CD14-positive monocyte (primary cell): Measurements from ENCODE around the gene SLC46A3. TPM values are rescaled to one million over a fixed set of nuclear protein-coding genes. Genes with fewer than 3 reads are reported as not detected.

Experiments used
- DNase-seq, 3 donors: peaks; one replicate each; pipeline ENCODE4 v3.0.0-alpha.2; 2011 to 2022
- H2AFZ ChIP-seq: 2 replicates; pipeline ENCODE4 v1.6.0; 2012; ENCODE audit warnings: mild to moderate bottlenecking, low read depth, low read length, inconsistent platforms; ENCODE audit not compliant: insufficient read depth, poor library complexity, severe bottlenecking
- H3K27ac ChIP-seq, 2 donors: 1 replicate in 1 of 2; 2 replicates in 1 of 2; pipeline ENCODE4 v1.5.1; 2012 to 2013; ENCODE audit warnings: low read length in 2 of 2, control low read depth in 1 of 2, inconsistent platforms in 1 of 2, low read depth in 1 of 2, mild to moderate bottlenecking in 1 of 2
- H3K27me3 ChIP-seq, 2 donors: one replicate each; pipeline versions ENCODE4 v1.6.0 to v1.6.1; 2011 to 2013; ENCODE audit warnings: low read length in 2 of 2; ENCODE audit not compliant: control insufficient read depth in 2 of 2, insufficient read depth in 2 of 2
- H3K36me3 ChIP-seq, 2 donors: replicated peaks in 1 of 2; 1 replicate in 1 of 2; 2 replicates in 1 of 2; pipeline versions ENCODE4 v1.5.1 to v1.6.1; 2012 to 2013; ENCODE audit warnings: low read length in 2 of 2, control low read depth in 1 of 2, inconsistent platforms in 1 of 2, mild to moderate bottlenecking in 1 of 2; ENCODE audit not compliant: insufficient read depth in 2 of 2, control insufficient read depth in 1 of 2
- H3K4me1 ChIP-seq, 2 donors: 1 replicate in 1 of 2; 2 replicates in 1 of 2; pipeline versions ENCODE4 v1.5.1 to v1.6.1; 2012 to 2013; ENCODE audit warnings: low read length in 2 of 2, control low read depth in 1 of 2, inconsistent platforms in 1 of 2, mild to moderate bottlenecking in 1 of 2, moderate library complexity in 1 of 2; ENCODE audit not compliant: insufficient read depth in 2 of 2, control insufficient read depth in 1 of 2
- H3K4me2 ChIP-seq: replicated peaks from 2 replicates; pipeline ENCODE3; 2012; ENCODE audit warnings: low read length, moderate library complexity, mild to moderate bottlenecking; ENCODE audit not compliant: poor library complexity, severe bottlenecking; ENCODE audit errors: extremely low read depth
- H3K4me3 ChIP-seq, 3 experiments: fragments of 200-600 bp in 1 of 3; sonication (generic) in 1 of 3; replicated peaks in 1 of 3; 1 replicate in 2 of 3; 2 replicates in 1 of 3; pipeline ENCODE4 v1.5.1; 2011 to 2013; ENCODE audit warnings: low read length in 3 of 3, mild to moderate bottlenecking in 3 of 3, control low read depth in 2 of 3, low read depth in 2 of 3, inconsistent platforms in 1 of 3, moderate library complexity in 1 of 3
- H3K79me2 ChIP-seq: 2 replicates; pipeline ENCODE4 v1.6.0; 2012; ENCODE audit warnings: mild to moderate bottlenecking, control low read depth, inconsistent platforms, low read length, moderate library complexity; ENCODE audit not compliant: insufficient read depth
- H3K9ac ChIP-seq: 2 replicates; pipeline ENCODE4 v1.6.0; 2017; ENCODE audit warnings: low read length, mild to moderate bottlenecking; ENCODE audit not compliant: insufficient read depth, poor library complexity, severe bottlenecking
- H3K9me3 ChIP-seq, 2 donors: replicated peaks in 1 of 2; 1 replicate in 1 of 2; 2 replicates in 1 of 2; pipeline versions ENCODE4 v1.5.1 to v1.6.1; 2012 to 2013; ENCODE audit warnings: low read length in 2 of 2, control low read depth in 1 of 2; ENCODE audit not compliant: control insufficient read depth in 1 of 2, insufficient read depth in 1 of 2
- H4K20me1 ChIP-seq: 2 replicates; pipeline ENCODE4 v1.6.0; 2012; ENCODE audit warnings: mild to moderate bottlenecking, low read length, control low read depth, moderate library complexity; ENCODE audit not compliant: insufficient read depth
- H3K27ac Mint-ChIP-seq, 7 donors: one replicate each; pipeline ENCODE4 v1.8.0; 2020; ENCODE audit warnings: mild to moderate bottlenecking in 7 of 7, mixed read lengths in 7 of 7, moderate library complexity in 6 of 7, inconsistent platforms in 2 of 7
- H3K27me3 Mint-ChIP-seq, 3 donors: one replicate each; pipeline ENCODE4 v1.8.0; 2021 to 2022; ENCODE audit warnings: low read depth in 3 of 3, mild to moderate bottlenecking in 3 of 3, mixed read lengths in 3 of 3, moderate library complexity in 3 of 3, inconsistent platforms in 1 of 3
- H3K36me3 Mint-ChIP-seq, 2 donors: one replicate each; pipeline ENCODE4 v1.8.0; 2020; ENCODE audit warnings: mixed read lengths in 2 of 2, inconsistent platforms in 1 of 2, mild to moderate bottlenecking in 1 of 2
- H3K4me1 Mint-ChIP-seq: one replicate; pipeline ENCODE4 v1.8.0; 2020; ENCODE audit warnings: mild to moderate bottlenecking, mixed read lengths
- H3K4me3 Mint-ChIP-seq, 2 donors: one replicate each; pipeline ENCODE4 v1.8.0; 2020; ENCODE audit warnings: mild to moderate bottlenecking in 2 of 2, mixed read lengths in 2 of 2, moderate library complexity in 1 of 2
- H3K9me3 Mint-ChIP-seq, 7 donors: one replicate each; pipeline ENCODE4 v1.8.0; 2020 to 2022; ENCODE audit warnings: mixed read lengths in 7 of 7, mild to moderate bottlenecking in 6 of 7, moderate library complexity in 6 of 7, inconsistent platforms in 2 of 7
- WGBS: methylation state at CpG from one replicate; pipeline ENCODE4 v1.1.5; 2013; ENCODE audit warnings: missing lambda C conversion rate; ENCODE audit not compliant: insufficient coverage; 5-methylcytosine and 5-hydroxymethylcytosine counted together
- intact Hi-C, 2 donors: fragments of 100-400 bp; cut with micrococcal nuclease; formaldehyde crosslinking; loops; one replicate each; pipeline versions ENCODE4 v1.15.0 to v1.15.1; 2023
- polyA plus RNA-seq, 3 donors: library from polyadenylated mRNA; depleted of rRNA in 1 of 3; unstranded in 2 of 3; stranded (reverse) in 1 of 3; fragments of 300-500 nt in 2 of 3; fragments of >200 nt in 1 of 3; fragmentation: Illumina TruSeq in 2 of 3; gene quantifications; 1 replicate in 2 of 3; 2 replicates in 1 of 3; pipeline ENCODE4 v1.2.3, GENCODE V29; 2012 to 2021
- TF ChIP-seq, protein P1 (sequence below): fragments of 200-600 bp; IDR thresholded peaks from one replicate; pipeline ENCODE4 v1.8.0; 2022; ENCODE audit warnings: antibody characterized with exemption, mild to moderate bottlenecking

SLC46A3 gene
- polyA plus RNA-seq, 3 donors: 8.2 to 21.1 (median 13.8) TPM

DNA sequence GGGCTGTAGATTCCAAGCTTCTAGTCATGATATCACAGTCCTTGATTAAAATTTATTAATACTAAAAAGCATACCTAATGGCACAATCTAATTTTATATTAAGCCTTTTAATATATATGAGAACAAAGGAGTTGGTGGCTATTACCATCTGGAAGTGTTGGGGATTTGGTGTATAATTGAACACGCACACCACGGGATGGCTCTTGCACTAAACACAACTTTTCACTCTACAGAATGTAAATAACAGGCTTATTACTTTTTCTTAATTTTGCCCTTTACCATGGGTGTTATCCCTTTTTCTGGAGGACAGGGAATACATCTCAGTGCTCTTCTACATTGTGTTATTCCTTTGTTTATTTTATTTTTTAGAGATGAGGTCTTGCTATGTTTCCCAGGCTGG is 38.2 kb downstream of the SLC46A3 start:
- Histone ChIP-seq H3K4me1 (no peaks in the 10 kb centered on the region), H3K4me2 (no peak overlapping the region), H3K9me3 (no peaks in the 10 kb centered on the region), H3K36me3 (peaks cover 39 to 53% of the 10 kb centered on the region in 2 donors), H3K79me2 (no peaks in the 10 kb centered on the region), H2AFZ (no peak overlapping the region), H3K27me3 (no peaks in the 10 kb centered on the region), H3K4me3 (no peak overlapping the region), H4K20me1 (peaks cover 15% of the 10 kb centered on the region), H3K27ac (no peak overlapping the region), H3K9ac (no peak overlapping the region)
- Mint-ChIP-seq H3K9me3 (peaks cover 0 to 5% (median 0%) of the 10 kb centered on the region in 7 donors), H3K27ac (peak overlapping the region in 1 of 7 donors; percentile 70), H3K4me3 (no peak overlapping the region), H3K36me3 (peaks cover 38 to 47% of the 10 kb centered on the region in 2 donors), H3K4me1 (peaks cover 5% of the 10 kb centered on the region), H3K27me3 (peaks cover 0 to 5% (median 1%) of the 10 kb centered on the region in 3 donors)
- TF ChIP-seq, protein P1, sequence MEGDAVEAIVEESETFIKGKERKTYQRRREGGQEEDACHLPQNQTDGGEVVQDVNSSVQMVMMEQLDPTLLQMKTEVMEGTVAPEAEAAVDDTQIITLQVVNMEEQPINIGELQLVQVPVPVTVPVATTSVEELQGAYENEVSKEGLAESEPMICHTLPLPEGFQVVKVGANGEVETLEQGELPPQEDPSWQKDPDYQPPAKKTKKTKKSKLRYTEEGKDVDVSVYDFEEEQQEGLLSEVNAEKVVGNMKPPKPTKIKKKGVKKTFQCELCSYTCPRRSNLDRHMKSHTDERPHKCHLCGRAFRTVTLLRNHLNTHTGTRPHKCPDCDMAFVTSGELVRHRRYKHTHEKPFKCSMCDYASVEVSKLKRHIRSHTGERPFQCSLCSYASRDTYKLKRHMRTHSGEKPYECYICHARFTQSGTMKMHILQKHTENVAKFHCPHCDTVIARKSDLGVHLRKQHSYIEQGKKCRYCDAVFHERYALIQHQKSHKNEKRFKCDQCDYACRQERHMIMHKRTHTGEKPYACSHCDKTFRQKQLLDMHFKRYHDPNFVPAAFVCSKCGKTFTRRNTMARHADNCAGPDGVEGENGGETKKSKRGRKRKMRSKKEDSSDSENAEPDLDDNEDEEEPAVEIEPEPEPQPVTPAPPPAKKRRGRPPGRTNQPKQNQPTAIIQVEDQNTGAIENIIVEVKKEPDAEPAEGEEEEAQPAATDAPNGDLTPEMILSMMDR: no peak
- no peak for DNase-seq
- WGBS: no CpG with 5 or more reads among the region's 2 CpGs
- intact Hi-C loops: no loop called here

DNA sequence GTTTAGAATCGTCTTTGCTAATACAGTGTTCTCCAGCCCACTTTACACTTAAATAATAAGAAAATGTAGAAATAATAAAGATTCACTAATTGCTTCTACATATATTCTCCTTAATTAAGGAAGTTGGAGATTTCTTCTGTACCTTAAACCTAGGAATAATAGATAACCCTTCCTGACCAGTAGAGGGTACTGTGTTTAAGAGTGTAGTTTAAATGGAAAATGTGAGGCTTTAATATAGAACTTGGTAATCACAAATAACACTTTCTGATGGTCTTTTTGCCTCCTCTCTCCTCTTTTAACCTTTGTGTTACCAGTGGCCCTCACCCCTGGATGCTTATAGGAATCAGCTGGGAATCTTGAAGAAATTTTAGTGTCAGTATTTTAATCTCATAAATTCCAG is 39.1 kb downstream of the SLC46A3 start:
- H3K27ac Mint-ChIP-seq: peak overlapping the region in 1 of 7 donors; percentile 41
- Histone ChIP-seq H3K36me3 (peaks cover 46 to 62% of the 10 kb centered on the region in 2 donors), H3K9ac (no peak overlapping the region), H3K4me3 (no peak overlapping the region), H3K9me3 (no peaks in the 10 kb centered on the region), H3K27ac (no peak overlapping the region), H2AFZ (no peak overlapping the region), H3K27me3 (no peaks in the 10 kb centered on the region), H3K4me1 (no peaks in the 10 kb centered on the region), H3K4me2 (no peak overlapping the region), H3K79me2 (peaks cover 8% of the 10 kb centered on the region), H4K20me1 (peaks cover 17% of the 10 kb centered on the region)
- no peak overlapping the region for H3K4me3 Mint-ChIP-seq
- peaks cover 42 to 55% of the 10 kb centered on the region in 2 donors for H3K36me3 Mint-ChIP-seq
- H3K27me3 Mint-ChIP-seq: peaks cover 0 to 5% (median 1%) of the 10 kb centered on the region in 3 donors
- DNase-seq: no peak
- TF ChIP-seq, protein P1: peak; percentile 21
- intact Hi-C loops: loop anchor here in 1 of 2 donors (10.0 kb wide), 1 partner anchor 115 kb away; no protein-coding TSS in a partner anchor
- H3K4me1 Mint-ChIP-seq: peaks cover 5% of the 10 kb centered on the region
- H3K9me3 Mint-ChIP-seq: no peaks in the 10 kb centered on the region
- WGBS: no CpG with 5 or more reads among the region's 1 CpG
